Stromal cell of bone marrow (primary cell): ENCODE data around the gene CTRB2.
"Not testable (repeated sequence)": the region's sequence is repeated elsewhere in the genome, so short reads cannot be mapped to it uniquely, and the experiment has no call there.

Experiments
- DNase-seq: peaks from one replicate; pipeline ENCODE4 v3.0.0-alpha.2; 2012; ENCODE audit warnings: low read depth

Gene CTRB2

GRCh38 chr16:75227361-75228142, 20.6 kb upstream of the CTRB2 start:
- DNase-seq = no peak

- no peak for DNase-seq
Measured at GRCh38 chr16:75226550-75227360, 19.8 kb upstream of the CTRB2 start.

- DNase-seq = no peak
Measured at GRCh38 chr16:75225678-75226515, 18.9 kb upstream of the CTRB2 start.

GRCh38 chr16:75225092-75225491, 18.1 kb upstream of the CTRB2 start:
- no peak for DNase-seq

GRCh38 chr16:75224306-75225082, 17.5 kb upstream of the CTRB2 start:
- DNase-seq = no peak

- DNase-seq = not testable (repeated sequence)
Measured at GRCh38 chr16:75223129-75223528, 16.2 kb upstream of the CTRB2 start.

- no peak for DNase-seq
Measured at GRCh38 chr16:75222271-75222783, 15.4 kb upstream of the CTRB2 start.

GRCh38 chr16:75219838-75220237, 12.9 kb upstream of the CTRB2 start:
- DNase-seq = no peak

GRCh38 chr16:75219088-75219487, 12.1 kb upstream of the CTRB2 start:
- DNase-seq = no peak

- DNase-seq = no peak
Measured at GRCh38 chr16:75218256-75219076, 11.5 kb upstream of the CTRB2 start, which contains the start of gene CTRB1. TSS of gene CTRB1 (plus strand) at chr16:75218988. CDS start at chr16:75219008, 20 bp downstream.

GRCh38 chr16:75217389-75217851, 10.5 kb upstream of the CTRB2 start:
- no peak for DNase-seq

GRCh38 chr16:75216576-75216975, 9.6 kb upstream of the CTRB2 start:
- no peak for DNase-seq

GRCh38 chr16:75216127-75216526, 9.2 kb upstream of the CTRB2 start:
- DNase-seq = no peak

- DNase-seq = not testable (repeated sequence)
Measured at GRCh38 chr16:75211286-75211685, 4.3 kb upstream of the CTRB2 start.

GRCh38 chr16:75209944-75210343, 3.0 kb upstream of the CTRB2 start:
- no peak for DNase-seq

- not testable (repeated sequence) for DNase-seq
Measured at GRCh38 chr16:75209514-75209913, 2.6 kb upstream of the CTRB2 start.

- DNase-seq = no peak
Measured at GRCh38 chr16:75208861-75209505, 2.0 kb upstream of the CTRB2 start.

GRCh38 chr16:75208242-75208825, 1.4 kb upstream of the CTRB2 start:
- no peak for DNase-seq

- DNase-seq = no peak
Measured at GRCh38 chr16:75207831-75208230, 870 bp upstream of the CTRB2 start.
